ENCODE data around the gene VPS4A.
A peak's percentile ranks its signal among the peaks of the same experiment; 100 is the strongest.
"Not testable (repeated sequence)": the region's sequence is repeated elsewhere in the genome, so short reads cannot be mapped to it uniquely, and the experiment has no call there.

Gene VPS4A

DNA sequence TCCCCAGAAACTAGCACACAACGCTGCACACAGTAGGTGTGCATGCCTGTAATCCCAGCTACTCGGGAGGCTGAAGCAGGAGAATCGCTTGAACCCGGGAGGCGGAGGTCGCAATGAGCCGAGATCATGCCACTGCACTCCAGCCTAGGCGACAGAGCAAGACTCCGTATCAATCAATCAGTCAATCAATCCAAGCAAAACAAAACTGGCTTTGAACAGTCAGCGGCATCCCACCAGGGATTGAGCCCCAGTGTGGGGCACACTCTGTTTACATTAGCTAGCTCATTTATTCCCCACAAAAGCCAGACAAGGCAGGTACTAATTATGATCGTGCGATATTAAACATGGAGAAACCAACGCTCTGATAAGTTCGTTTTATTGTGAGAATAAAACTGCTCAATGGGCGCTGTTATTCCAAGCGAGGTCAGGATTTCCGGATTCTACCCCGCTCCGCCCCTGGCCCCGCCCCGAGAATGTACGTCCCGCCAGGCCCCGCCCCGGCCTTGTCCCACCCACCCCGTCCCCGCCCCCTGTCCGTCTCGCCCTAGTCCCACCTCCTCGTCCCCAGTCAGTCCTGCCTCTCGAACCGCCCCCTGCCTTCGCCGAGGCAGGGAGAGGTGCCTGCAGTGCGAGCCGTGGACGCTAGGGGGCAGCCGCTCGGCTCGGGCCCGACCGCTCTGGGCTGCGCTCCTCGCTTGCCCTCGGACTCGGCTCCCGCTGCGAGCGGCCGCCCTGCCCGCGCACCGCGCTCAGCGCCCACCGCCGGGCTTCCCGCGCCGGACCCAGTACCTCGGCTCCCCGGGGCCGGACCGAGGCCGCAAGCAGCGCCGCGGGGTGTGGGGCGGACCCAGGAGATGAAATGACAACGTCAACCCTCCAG is at the start of gene VPS4A:
Gene VPS4A, plus strand, starts transcription at position 698 of the 880 bp plus-strand sequence. Its CDS starts 162 bp downstream, at position 860.
- DNase-seq (ENCODE audit: low spot score), result peak; percentile 95

DNA sequence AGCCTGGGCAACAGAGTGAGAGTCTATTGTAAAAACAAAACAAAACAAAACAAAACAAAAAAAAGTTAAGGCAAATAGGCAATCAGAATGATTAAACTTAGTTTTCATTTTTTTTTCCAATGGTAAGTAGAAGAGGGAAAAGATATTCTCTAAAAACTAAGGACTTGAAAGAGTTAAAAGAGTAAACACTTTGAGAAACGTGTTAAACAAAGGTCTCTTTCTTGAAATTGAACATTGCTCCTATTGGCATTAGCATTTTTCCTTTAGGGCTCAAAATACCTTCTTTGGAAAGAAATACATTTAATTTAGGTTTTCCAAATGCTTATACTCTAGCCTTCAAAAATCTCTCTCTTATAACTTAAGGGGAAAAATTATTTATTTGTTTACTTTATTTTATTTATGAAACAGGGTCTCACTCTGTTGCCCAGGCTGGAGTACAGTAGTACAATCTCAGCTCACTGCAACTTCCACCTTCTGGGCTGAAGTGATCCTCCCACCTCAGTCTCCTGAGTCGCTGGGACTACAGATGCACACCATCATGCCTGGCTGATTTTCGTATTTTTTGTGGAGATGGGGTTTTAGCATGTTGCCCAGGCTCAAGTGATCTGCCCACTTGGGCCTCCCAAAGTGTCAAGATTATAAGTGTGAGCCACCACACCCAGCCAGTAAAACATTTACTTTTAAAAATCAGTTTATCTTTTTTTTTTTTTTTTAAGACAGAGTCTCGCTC is 44.7 kb upstream of the VPS4A start:
- DNase-seq (ENCODE audit: low spot score), result no peak

DNA sequence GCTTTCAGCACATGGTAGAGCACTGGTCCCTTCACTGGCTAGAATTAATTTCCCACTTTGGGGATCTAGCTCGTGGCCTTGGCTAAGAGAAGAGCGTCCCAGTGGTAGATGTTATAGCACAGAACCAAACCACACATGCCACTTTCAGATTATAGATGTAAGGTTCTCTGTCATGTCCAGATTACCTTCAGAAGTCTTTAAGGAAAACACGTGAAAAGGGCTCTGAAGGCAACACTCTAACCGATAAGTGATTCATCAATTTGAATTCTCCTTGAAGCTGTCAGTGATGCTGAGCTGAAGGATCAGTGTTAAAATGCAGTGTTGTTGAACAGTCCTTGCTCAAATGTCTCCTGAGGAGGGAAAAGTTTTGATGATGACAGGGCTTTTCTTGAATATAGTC is 43.5 kb upstream of the VPS4A start:
- DNase-seq (ENCODE audit: low spot score), result no peak

DNA sequence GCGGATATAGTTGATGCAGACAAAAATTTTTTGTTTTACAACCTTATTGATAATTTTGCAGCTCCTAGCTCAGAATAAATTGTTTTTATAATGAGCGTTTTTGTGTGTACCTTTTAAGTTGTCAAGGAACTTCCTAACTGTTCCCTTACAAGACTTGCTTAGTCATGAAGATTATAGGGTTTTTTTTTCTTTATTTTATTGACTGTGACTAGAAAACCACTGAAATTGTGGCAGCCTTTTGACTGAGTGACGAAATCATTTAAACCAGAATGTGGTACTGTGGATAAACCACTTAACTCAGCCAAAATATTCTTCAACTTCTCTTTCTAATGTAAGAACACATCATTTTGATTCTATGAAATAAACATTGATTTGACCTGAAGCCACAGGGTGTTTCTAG is 40.8 kb upstream of the VPS4A start:
- DNase-seq (ENCODE audit: low spot score), result no peak

DNA sequence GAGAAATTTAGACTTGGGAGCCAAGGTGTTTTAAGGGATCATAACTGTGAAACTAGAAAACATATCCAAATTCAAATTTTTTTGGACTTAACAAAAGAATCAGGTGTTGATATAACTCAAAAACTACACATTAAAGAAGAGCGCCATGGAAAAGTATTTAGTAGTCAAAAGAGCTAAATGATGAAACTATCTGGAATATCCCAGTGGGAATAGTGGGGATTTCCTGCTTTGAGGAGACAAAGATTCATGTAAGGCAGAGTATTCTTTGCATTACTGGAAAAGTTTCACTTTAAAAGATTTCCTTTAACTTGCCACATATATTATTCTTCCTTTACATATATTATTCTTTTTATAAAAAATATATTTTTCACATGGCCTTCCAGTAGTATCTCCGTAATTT is 40.3 kb upstream of the VPS4A start:
- no peak for DNase-seq (ENCODE audit: low spot score)

DNA sequence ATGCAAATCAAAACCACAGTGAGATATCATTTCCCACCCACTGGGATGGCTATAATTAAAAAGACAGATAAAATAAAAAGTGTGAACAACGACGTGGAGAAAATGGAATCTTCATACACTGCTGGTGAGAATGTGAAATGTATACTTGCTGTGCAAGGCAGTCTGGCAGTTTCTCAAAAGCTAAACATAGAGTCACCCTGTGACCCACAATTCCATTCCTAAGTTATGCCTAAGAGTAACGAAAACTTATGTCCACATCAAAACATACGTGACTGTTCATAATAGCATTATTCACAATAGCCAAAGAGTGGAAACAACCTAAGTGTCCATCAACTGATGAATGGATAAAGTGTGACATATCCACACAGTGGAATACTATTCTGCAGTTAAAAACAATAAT is 38.1 kb upstream of the VPS4A start:
- no peak for DNase-seq (ENCODE audit: low spot score)

DNA sequence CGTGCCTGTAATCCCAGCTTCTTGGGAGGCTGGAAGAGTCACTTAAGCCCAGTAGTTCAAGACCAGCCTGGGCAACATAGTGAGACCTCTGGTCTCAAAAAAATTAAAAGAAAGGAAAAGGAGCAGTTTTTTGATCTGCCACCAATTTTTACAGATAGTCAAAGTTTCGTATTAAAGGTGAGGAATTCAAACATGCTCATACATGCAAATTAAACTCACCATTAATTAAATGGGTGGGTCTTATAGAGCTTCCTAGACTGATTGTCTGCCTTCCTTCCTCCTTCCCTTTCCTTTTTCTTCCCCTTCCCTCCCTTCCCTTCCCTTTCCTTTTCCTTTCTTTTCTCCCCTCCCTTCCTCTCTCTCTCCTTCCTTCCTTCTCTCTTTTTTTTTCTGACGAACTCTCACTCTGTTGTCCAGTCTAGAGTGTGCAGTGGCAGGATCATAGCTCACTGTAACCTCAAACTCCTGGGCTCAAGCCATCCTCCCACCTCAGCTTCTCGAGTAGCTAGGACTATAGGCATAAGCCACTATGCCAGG is 36.4 kb upstream of the VPS4A start:
- no peak for DNase-seq (ENCODE audit: low spot score)

DNA sequence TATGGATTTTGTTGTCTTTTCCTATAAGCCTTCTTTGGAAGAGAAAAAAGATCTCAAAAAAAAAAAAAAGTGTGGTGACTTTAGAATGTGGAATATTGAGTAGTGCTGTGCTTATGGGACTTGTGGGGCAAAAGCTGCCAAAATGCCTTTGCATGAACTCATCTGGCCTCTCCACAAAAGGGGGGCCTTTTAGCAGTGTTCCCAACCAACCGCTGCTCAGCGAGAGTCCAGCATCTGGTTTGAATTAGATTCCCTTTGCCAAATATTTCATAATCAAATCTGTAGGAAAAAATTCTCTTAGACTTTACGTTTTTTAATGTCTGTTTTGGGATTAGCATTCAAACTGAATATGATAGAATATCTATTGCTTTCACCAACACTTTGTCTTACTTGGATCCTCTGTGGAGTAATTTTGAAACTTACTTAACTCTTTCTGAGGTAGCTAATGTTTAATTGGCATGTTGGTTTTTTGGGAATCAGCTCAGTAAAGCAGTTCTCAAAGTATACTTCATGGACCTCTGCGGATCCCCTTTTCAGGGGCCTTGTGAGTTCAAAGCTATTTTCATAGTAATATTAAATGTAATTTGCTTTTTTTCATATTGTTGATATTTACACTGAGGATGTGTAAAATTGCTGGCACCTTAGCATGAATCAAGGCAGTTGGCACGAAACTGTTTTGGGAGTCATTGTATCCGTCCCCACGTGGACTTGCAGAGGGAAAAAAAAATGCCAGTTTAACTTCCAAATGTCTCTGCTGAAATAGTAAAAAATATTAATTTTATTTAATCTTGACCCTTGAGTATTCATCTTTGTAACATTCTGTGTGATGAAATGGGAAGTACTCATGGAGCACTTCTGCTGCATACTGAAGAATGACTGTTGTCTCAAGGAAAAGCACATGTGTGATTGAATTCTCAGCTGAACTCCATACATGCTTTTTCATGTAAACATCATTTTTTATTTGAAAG is 34.7 kb upstream of the VPS4A start:
- no peak for DNase-seq (ENCODE audit: low spot score)

DNA sequence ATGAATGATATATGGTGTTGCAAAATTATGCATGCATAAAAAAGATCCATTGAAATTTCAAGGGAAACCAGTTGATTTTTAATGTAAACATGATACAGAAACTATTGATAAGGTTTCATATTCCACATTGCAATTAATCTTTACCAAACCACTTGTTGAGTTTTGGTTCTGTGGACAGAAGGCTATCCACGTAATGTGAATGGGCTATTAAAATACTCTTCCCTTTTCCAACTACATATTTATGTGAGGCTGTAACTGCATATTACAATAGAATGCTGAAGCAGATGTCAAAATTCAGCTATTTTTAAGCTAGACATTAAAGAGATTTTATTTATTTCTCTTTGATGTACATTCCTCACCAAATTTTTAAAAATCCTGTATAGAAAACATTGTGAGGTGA is 33.7 kb upstream of the VPS4A start:
- no peak for DNase-seq (ENCODE audit: low spot score)

DNA sequence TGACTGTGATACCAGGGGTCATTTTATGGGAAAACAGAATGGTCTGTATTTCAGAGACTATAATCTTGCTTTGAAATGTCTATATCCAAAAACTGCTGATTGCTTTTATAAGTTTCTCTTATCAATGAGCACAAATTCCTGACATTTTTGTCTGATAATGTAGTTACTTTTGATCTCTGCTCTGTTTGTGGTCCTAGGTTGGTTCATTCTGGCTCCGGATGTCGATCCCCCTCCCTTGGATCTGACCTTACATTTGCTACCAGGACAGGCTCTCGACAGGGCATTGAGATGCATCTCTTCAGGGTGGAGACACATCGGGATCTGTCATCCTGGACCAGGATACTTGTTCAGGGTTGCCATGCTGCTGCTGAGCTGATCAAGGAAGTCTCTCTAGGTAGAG is 27.3 kb upstream of the VPS4A start:
- peak; percentile 27 for DNase-seq (ENCODE audit: low spot score)

DNA sequence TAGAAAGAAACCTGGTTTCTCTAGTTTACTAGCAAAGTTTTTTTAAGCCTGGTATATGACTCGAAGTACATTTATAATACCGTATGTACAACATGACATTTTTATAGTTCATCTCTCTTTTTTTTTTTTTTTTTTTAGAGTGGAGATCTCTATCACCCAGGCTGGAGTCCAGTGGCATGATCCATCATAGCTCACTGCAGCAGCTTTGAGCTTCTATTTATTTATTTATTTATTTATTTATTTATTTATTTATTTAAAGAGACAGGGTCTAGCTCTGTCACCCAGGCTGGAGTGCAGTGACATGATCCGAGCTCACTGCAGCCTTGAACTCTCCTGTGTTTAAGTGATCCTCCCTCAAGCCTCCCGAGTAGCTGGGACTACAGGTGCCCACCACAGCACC is 25.9 kb upstream of the VPS4A start:
- no peak for DNase-seq (ENCODE audit: low spot score)

DNA sequence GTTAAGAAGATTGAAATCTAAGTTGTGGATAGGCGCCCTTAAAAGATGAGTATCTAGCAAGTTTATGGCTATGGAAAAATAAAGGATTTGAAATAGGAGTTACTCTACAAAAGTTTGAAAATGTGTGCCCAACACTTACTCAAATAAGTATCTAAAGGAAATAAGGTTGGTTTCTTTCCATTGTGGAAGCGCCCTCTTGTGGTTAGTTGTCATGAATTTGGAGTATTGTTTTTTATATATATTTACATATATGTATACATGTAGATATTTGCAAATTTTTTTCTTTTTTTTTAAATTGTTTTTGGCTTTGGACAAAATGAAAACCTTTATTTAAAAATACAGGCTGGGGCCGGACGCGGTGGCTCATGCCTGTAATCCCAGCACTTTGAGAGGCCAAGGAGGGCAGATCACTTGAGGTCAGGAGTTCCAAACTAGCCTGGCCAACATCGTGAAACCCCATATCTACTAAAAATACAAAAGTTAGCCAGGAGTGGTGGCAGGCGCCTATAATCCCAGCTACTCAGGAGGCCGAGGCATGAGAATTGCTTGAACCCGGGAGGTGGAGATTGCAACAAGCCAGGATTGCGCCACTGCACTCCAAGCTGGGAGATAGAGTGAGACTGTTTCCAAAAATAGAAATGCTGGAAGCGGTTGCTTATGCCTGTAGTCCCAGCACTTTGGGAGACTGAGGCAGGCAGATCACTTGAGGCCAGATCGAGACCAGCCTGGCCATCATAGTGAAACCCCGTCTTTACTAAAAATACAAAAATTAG is 24.0 kb upstream of the VPS4A start:
- no peak for DNase-seq (ENCODE audit: low spot score)

DNA sequence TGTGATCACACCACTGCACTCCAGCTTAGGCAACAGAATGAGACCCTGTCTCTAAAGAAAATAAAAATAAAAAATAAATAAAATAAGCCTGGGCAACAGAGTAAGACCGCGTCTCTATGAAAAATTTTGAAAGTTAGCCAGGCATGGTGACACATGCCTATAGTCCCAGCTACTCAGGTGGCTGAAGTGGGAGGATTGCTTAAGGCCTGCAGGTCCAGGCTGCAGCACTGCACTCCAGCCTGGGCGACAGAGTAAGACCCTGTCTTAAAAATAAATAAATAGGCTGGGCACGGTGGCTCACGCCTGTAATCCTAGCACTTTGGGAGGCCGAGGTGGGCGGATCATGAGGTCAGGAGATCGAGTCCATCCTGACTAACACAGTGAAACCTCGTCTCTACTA is 19.5 kb upstream of the VPS4A start:
- not testable (repeated sequence) for DNase-seq (ENCODE audit: low spot score)

DNA sequence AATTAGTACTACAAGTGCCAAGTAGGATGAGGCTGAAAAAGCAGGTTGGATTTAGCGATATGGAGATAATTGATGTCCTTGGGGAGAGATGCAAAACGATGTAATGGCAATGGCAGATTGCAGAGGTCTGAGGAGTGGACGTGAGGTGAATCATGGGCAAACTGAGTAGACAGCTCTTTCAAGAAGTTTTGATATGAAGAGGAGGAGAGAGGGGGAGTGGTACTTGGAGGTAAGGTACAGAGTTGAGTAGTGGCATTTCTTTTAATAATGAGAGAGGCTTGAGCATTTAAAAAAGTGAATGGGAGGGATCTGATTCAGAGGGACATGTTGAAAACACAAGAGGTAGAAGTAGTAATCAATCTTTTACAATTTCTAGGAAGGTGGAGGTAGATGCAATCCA is 17.7 kb upstream of the VPS4A start:
- DNase-seq (ENCODE audit: low spot score), result no peak

DNA sequence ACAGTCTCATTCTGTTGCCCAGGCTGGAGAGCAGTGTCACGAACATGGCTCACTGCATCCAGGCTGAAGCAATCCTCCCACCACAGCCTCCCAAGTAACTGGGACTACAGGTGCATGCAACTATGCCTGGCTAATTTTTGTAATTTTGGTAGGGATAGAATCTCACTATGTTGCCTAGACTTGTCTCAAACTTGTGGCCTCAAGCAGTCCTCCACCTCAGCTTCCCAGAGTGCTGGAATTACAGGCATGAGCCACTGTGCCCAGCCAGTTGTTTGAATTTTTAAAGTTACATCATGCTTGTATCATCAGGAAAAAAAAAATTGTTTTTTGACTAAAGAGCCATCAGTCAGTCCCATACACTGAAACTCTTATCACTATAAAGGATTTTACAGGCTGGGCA is 17.1 kb upstream of the VPS4A start:
- DNase-seq (ENCODE audit: low spot score), result no peak

DNA sequence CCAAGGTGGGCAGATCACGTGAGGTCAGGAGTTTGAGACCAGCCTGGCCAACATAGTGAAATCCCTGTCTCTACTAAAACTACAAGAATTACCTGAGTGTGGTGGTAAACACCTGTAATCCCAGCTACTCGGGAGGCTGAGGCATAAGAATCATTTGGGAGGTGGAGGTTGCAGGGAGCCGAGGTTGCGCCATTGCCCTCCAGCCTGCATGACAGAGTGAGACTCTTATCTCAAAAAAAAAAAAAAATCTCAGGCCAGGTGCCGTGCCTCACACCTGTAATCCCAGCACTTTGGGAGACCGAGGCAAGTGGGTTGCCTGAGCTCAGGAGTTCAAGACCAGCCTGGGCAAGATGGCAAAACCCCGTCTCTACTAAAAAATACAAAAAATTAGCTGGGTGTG is 14.4 kb upstream of the VPS4A start:
- DNase-seq (ENCODE audit: low spot score), result not testable (repeated sequence)

DNA sequence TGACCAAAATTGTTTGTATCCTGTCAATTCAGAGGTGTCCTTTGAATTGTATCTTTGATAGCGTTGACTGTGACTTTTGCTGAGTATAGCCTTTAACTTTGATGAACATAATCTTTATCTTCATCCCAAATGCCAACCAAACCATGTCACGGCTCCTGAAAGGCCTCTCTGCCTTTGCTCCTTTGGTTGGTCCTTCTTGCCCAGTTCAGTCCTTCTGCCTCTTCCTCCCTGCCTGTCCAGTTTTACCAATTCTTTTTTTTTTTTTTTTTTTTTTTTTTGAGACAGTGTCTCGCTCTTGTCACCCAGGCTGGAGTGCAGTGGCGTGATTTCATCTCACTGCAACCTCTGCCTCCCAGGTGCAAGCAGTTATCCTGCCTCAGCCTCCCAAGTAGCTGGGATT is 12.9 kb upstream of the VPS4A start:
- no peak for DNase-seq (ENCODE audit: low spot score)

DNA sequence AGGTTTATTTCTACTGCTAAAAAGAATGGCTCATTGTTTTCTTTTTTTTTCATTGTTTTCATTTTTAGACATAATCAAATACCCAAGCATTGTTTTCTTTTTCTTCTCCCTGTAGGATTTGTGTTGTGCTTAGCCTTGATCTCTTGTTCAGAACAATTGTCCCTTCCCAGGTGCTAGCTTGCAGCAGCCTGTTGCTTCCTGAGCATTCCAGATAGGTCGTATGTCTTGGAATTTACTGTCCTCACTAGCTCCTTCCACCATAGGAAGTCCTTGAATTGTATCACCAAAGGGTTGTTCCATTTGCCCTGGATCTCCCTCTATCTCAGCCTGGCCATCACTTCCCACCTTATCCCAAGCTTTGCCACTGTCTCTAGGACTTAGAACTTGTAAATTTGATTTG is 10.0 kb upstream of the VPS4A start:
- DNase-seq (ENCODE audit: low spot score), result no peak

DNA sequence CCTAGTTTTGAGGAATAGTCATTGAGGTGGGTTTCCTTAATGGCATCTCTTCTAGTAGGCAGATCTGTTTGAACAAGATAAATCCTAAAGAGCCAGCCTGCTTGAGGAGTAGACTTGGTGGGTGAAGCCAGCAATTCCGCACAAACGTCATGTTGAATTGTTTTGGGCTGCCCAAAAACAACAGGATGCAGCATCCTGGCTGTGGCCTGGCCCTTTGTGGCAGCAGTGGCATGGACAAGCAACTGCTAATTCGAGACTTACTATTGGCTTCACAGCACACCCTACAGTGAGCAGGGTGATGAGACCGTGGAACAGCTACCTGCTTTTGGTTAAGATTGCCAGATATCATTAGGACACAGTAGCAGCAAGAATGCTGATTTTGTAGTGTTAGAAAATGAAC is 9.3 kb upstream of the VPS4A start:
- no peak for DNase-seq (ENCODE audit: low spot score)

DNA sequence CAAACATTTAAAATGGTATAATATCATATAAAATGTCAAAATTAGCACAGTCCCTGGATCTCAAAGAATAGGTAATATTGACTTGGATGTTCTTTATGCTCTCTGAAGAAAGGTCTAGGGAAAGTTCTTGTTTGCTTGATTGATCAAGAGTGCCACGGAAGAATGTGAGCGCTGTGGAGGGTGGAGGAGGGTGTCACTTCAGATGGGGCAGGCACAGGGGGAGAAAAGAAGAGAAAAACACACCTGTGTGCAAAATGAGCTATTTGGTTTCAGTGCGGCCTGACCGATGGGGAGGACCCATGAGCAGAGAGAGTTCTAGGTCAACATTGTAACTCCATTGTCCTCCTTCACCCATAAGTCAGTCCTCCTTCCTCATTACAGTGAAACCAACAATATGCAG is 8.8 kb upstream of the VPS4A start:
- no peak for DNase-seq (ENCODE audit: low spot score)

DNA sequence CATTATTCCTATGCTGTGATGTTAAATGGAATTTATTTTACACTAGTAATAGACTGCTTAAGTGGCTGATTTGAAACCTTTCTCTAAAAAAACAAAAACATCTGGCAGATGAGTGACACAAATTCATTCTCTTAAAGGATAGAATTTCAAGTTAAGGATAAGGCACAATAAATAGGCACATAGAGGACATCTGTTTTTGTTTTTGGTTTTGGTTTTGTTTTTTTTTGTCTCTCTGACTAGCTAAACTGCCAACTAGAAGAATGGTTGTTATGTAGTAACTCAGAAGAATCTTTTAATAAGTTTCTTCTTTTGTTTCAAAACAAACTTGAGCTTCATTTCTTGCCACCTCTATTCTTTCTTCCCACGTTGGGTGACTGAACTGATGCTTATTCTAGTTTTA is 5.1 kb upstream of the VPS4A start:
- DNase-seq (ENCODE audit: low spot score), result no peak

Data from HuH-7 (cell line).